Fibroblast of lung (primary cell): ENCODE data around the gene RPL29. TPM values are rescaled to one million over a fixed set of nuclear protein-coding genes. Genes with fewer than 3 reads are reported as not detected.

ENCODE experiments used
- DNase-seq, 2 donors: peaks; one replicate each; pipeline versions ENCODE4 v3.0.0 to v3.0.0-alpha.2; 2010; ENCODE audit warnings: low read depth in 2 of 2
- H2AFZ ChIP-seq: 2 replicates; pipeline ENCODE4 v1.5.1; 2012; ENCODE audit warnings: low read length, control low read depth, inconsistent platforms
- H3K27ac ChIP-seq: 2 replicates; pipeline ENCODE4 v1.5.1; 2011; ENCODE audit warnings: low read length, control low read depth; ENCODE audit not compliant: insufficient read depth
- H3K27me3 ChIP-seq: 2 replicates; pipeline ENCODE4 v1.5.1; 2011; ENCODE audit warnings: mild to moderate bottlenecking, low read length; ENCODE audit not compliant: control insufficient read depth, insufficient read depth
- H3K36me3 ChIP-seq: 2 replicates; pipeline ENCODE4 v1.5.1; 2011; ENCODE audit warnings: low read length; ENCODE audit not compliant: control insufficient read depth, insufficient read depth
- H3K4me1 ChIP-seq: 2 replicates; pipeline ENCODE4 v1.5.1; 2011; ENCODE audit warnings: low read length; ENCODE audit not compliant: control insufficient read depth, insufficient read depth; ENCODE audit errors: extremely low read depth
- H3K4me2 ChIP-seq: 2 replicates; pipeline ENCODE4 v1.5.1; 2011; ENCODE audit warnings: low read length, control low read depth; ENCODE audit not compliant: insufficient read depth; ENCODE audit errors: extremely low read depth
- H3K4me3 ChIP-seq, 4 experiments: fragments of 200-600 bp in 1 of 4; sonication (generic) in 1 of 4; replicated peaks in 1 of 4; 2 replicates each; pipeline ENCODE4 v1.5.1; 2011 to 2016; ENCODE audit warnings: low read length in 4 of 4, low read depth in 3 of 4, mild to moderate bottlenecking in 3 of 4, control low read depth in 2 of 4, inconsistent platforms in 1 of 4, mixed read lengths in 1 of 4; ENCODE audit not compliant: insufficient read depth in 1 of 4; ENCODE audit errors: control extremely low read depth in 1 of 4
- H3K79me2 ChIP-seq: 2 replicates; pipeline ENCODE4 v1.5.1; 2012; ENCODE audit warnings: mild to moderate bottlenecking, low read length, inconsistent platforms; ENCODE audit not compliant: control insufficient read depth, insufficient read depth
- H3K9ac ChIP-seq: 2 replicates; pipeline ENCODE4 v1.5.1; 2011; ENCODE audit warnings: mild to moderate bottlenecking, low read length, control low read depth; ENCODE audit not compliant: insufficient read depth
- H3K9me3 ChIP-seq: 2 replicates; pipeline ENCODE4 v1.5.1; 2012; ENCODE audit warnings: low read depth, low read length; ENCODE audit not compliant: control insufficient read depth, insufficient read depth
- H4K20me1 ChIP-seq: 2 replicates; pipeline ENCODE4 v1.5.1; 2011; ENCODE audit warnings: low read length; ENCODE audit not compliant: control insufficient read depth, insufficient read depth; ENCODE audit errors: extremely low read depth
- polyA plus RNA-seq, 2 donors: library from polyadenylated mRNA; depleted of rRNA in 1 of 2; stranded (reverse) in 1 of 2; unstranded in 1 of 2; fragments of >200 nt; gene quantifications; 2 replicates each; pipeline ENCODE4 v1.2.1, GENCODE V29; 2011 to 2012; ENCODE audit warnings: missing spikeins in 1 of 2
- total RNA-seq: library from RNA; depleted of rRNA; stranded (reverse); fragments of >200 nt; gene quantifications from 2 replicates; pipeline ENCODE4 v1.2.1, GENCODE V29; 2014
- TF ChIP-seq, protein P1 (sequence below), 2 donors: IDR thresholded peaks in 1 of 2; conservative IDR thresholded peaks in 1 of 2; 1 replicate in 1 of 2; 2 replicates in 1 of 2; pipeline ENCODE4 v1.5.1; 2011 to 2012; ENCODE audit warnings: low read length in 2 of 2, control low read depth in 1 of 2, inconsistent platforms in 1 of 2, low read depth in 1 of 2, mild to moderate bottlenecking in 1 of 2

RPL29 gene
- total and polyA plus RNA-seq, 2 donors (not counting 1 experiment from before 2014, with no cell fraction given) = 1,076 to 1,512 TPM

DNA sequence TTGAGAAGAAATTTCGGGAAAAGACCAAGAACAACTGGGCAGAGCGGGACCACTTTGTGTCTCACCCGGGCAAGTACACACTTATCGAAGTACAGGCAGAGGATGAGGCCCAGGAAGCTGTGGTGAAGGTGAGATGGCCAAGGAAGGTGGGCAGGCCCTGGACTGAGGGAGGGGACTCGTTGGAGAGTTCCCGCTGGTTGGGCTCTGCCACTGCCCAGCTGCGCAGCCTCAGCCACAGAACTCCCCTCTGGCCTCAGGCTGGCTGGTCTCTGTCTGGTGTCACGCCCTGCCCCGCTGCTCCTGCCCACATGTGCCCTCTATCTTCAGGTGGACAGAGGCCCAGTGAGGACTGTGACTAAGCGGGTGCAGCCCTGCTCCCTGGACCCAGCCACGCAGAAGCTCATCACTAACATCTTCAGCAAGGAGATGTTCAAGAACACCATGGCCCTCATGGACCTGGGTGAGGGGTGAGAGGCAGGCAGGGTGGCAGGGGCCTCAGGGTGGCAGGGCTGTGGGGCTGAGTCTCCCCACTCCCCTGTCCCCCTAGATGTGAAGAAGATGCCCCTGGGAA, 51.2 kb downstream of the RPL29 start:
- Histone ChIP-seq H4K20me1 (no peaks in the 10 kb centered on the region), H3K79me2 (peaks cover 11% of the 10 kb centered on the region), H3K27me3 (no peaks in the 10 kb centered on the region), H3K4me1 (peaks cover 15% of the 10 kb centered on the region), H2AFZ (no peak overlapping the region), H3K27ac (no peak overlapping the region), H3K4me3 (no peak overlapping the region), H3K4me2 (no peak overlapping the region), H3K9me3 (no peaks in the 10 kb centered on the region), H3K36me3 (peaks cover 3% of the 10 kb centered on the region), H3K9ac (no peak overlapping the region)
- no peak for DNase-seq
- TF ChIP-seq, protein P1, sequence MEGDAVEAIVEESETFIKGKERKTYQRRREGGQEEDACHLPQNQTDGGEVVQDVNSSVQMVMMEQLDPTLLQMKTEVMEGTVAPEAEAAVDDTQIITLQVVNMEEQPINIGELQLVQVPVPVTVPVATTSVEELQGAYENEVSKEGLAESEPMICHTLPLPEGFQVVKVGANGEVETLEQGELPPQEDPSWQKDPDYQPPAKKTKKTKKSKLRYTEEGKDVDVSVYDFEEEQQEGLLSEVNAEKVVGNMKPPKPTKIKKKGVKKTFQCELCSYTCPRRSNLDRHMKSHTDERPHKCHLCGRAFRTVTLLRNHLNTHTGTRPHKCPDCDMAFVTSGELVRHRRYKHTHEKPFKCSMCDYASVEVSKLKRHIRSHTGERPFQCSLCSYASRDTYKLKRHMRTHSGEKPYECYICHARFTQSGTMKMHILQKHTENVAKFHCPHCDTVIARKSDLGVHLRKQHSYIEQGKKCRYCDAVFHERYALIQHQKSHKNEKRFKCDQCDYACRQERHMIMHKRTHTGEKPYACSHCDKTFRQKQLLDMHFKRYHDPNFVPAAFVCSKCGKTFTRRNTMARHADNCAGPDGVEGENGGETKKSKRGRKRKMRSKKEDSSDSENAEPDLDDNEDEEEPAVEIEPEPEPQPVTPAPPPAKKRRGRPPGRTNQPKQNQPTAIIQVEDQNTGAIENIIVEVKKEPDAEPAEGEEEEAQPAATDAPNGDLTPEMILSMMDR (conservative IDR thresholded peaks at IDR 0.05 in 1 of 2, IDR thresholded peaks at IDR 0.05 in 1 of 2; ENCODE audit: low read depth in 1 of 2, low read length in 2 of 2) = no peak

Other genes starting within 250 kb of the RPL29 start
- not detected in 2 replicates for gene IQCF6, start 216.7 kb downstream of the RPL29 start, total RNA-seq
- gene IQCF6, start 216.7 kb downstream of the RPL29 start, polyA plus RNA-seq = not detected in 2 replicates
- gene IQCF2, start 134.3 kb downstream of the RPL29 start, total RNA-seq = not detected in 2 replicates
- not detected in 2 replicates for gene IQCF2, start 134.3 kb downstream of the RPL29 start, polyA plus RNA-seq
- not detected in 2 replicates for gene IQCF5, start 120.3 kb downstream of the RPL29 start, total RNA-seq
- gene IQCF5, start 120.3 kb downstream of the RPL29 start, polyA plus RNA-seq = not detected in 2 replicates
- not detected in 2 replicates for gene IQCF1, start 92.5 kb downstream of the RPL29 start, total RNA-seq
- not detected in 2 replicates for gene IQCF1, start 92.5 kb downstream of the RPL29 start, polyA plus RNA-seq
- 19.7 and 29.5 TPM in 2 replicates for gene RRP9, start 54.0 kb downstream of the RPL29 start, total RNA-seq
- 10.6 and 20.5 TPM in 2 replicates for gene RRP9, start 54.0 kb downstream of the RPL29 start, polyA plus RNA-seq
- 19.3 and 44.1 TPM in 2 replicates for gene PARP3, start 53.5 kb downstream of the RPL29 start, total RNA-seq
- gene PARP3, start 53.5 kb downstream of the RPL29 start, polyA plus RNA-seq = 13.3 and 22.8 TPM in 2 replicates
- under 0.01 TPM in 2 replicates for gene GPR62, start 40.5 kb downstream of the RPL29 start, total RNA-seq
- gene GPR62, start 40.5 kb downstream of the RPL29 start, polyA plus RNA-seq = 0.02 TPM in 1 of 2 replicates, not detected in the other
- 23.4 and 46.2 TPM in 2 replicates for gene PCBP4, start 28.4 kb downstream of the RPL29 start, total RNA-seq
- gene PCBP4, start 28.4 kb downstream of the RPL29 start, polyA plus RNA-seq = 40.2 and 47.1 TPM in 2 replicates
- 21.1 and 27.4 TPM in 2 replicates for gene ABHD14B, start 21.8 kb downstream of the RPL29 start, total RNA-seq
- 38.2 and 46.3 TPM in 2 replicates for gene ABHD14B, start 21.8 kb downstream of the RPL29 start, polyA plus RNA-seq
- 5.1 and 9.0 TPM in 2 replicates for gene ABHD14A, start 20.8 kb downstream of the RPL29 start, total RNA-seq
- gene ABHD14A, start 20.8 kb downstream of the RPL29 start, polyA plus RNA-seq = 7.8 and 10.2 TPM in 2 replicates
- gene ACY1, start 12.4 kb downstream of the RPL29 start, total RNA-seq = 36.0 and 40.3 TPM in 2 replicates
- gene ACY1, start 12.4 kb downstream of the RPL29 start, polyA plus RNA-seq = 21.4 and 26.9 TPM in 2 replicates
- 5.4 and 5.6 TPM in 2 replicates for gene DUSP7, start 60.7 kb upstream of the RPL29 start, total RNA-seq
- 23.7 and 26.5 TPM in 2 replicates for gene DUSP7, start 60.7 kb upstream of the RPL29 start, polyA plus RNA-seq
- gene POC1A, start 158.5 kb upstream of the RPL29 start, total RNA-seq = 3.1 and 17.7 TPM in 2 replicates
- gene POC1A, start 158.5 kb upstream of the RPL29 start, polyA plus RNA-seq = 3.8 and 13.1 TPM in 2 replicates
- 43.4 and 61.8 TPM in 2 replicates for gene ALAS1, start 202.3 kb upstream of the RPL29 start, total RNA-seq
- gene ALAS1, start 202.3 kb upstream of the RPL29 start, polyA plus RNA-seq = 60.9 and 84.4 TPM in 2 replicates
- under 0.01 TPM in 1 of 2 replicates, not detected in the other for gene TLR9, start 229.8 kb upstream of the RPL29 start, total RNA-seq
- gene TLR9, start 229.8 kb upstream of the RPL29 start, polyA plus RNA-seq = not detected in 2 replicates
- gene TWF2, start 243.3 kb upstream of the RPL29 start, total RNA-seq = 69.9 and 76.3 TPM in 2 replicates
- 67.2 and 69.8 TPM in 2 replicates for gene TWF2, start 243.3 kb upstream of the RPL29 start, polyA plus RNA-seq
- 37.8 and 38.8 TPM in 2 replicates for gene PPM1M, start 249.9 kb upstream of the RPL29 start, total RNA-seq
- gene PPM1M, start 249.9 kb upstream of the RPL29 start, polyA plus RNA-seq = 19.7 and 21.2 TPM in 2 replicates